NCI-H748 treated with DMSO at 0.1 percent for 48 hours (cell line): Measurements from ENCODE around the gene PLAC8.
"Not testable (repeated sequence)": the region's sequence is repeated elsewhere in the genome, so short reads cannot be mapped to it uniquely, and the experiment has no call there.

Experiments
- DNase-seq: peaks from one replicate; lab custom pipeline; 2025; lab: John Stamatoyannopoulos, UW

The PLAC8 gene

GRCh38 chr4:83067058-83067639 is 47.4 kb downstream of the PLAC8 start:
- DNase-seq = no peak

DNA sequence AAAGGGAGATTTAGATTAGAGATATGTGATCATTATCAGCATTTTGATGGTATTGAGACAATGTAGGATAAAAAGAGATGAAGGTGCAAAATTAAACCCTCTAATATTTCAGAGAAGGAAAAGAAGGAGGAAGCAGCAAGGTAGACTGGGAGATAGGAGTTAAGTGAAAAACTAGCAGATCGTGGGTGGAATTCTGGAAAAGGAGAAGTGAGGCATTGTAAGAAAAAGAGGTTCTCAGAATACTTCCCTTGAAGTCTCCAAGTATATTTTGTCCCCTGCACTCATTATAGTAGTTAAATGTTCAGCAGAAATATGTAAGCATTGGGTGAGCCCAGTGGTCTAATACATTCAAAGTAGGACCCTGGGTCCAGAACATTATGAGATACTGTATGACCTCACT is 49.3 kb downstream of the PLAC8 start:
- DNase-seq = no peak

- no peak for DNase-seq
These were observed 51.8 kb downstream of the PLAC8 start for GRCh38 chr4:83062739-83063138.

GRCh38 chr4:83054928-83055327 is 59.6 kb downstream of the PLAC8 start:
- DNase-seq = no peak

DNA sequence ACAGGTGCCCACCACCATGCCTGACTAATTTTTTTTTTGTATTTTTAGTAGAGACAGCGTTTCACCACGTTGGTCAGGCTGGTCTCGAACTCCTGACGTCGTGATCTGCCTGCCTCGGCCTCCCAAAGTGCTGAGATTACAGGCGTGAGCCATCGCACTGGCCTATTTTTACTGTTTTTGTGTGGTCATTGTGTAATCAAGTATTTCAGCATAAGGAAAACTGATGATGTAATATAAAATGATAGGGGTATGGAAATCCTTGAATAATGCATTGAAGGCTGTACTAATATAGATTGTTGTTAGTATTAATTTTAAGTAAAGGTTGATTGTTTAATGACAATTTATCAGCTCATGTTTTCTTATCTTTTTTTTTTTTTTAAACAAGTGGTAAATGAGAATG is 65.7 kb downstream of the PLAC8 start:
- DNase-seq = not testable (repeated sequence)

DNA sequence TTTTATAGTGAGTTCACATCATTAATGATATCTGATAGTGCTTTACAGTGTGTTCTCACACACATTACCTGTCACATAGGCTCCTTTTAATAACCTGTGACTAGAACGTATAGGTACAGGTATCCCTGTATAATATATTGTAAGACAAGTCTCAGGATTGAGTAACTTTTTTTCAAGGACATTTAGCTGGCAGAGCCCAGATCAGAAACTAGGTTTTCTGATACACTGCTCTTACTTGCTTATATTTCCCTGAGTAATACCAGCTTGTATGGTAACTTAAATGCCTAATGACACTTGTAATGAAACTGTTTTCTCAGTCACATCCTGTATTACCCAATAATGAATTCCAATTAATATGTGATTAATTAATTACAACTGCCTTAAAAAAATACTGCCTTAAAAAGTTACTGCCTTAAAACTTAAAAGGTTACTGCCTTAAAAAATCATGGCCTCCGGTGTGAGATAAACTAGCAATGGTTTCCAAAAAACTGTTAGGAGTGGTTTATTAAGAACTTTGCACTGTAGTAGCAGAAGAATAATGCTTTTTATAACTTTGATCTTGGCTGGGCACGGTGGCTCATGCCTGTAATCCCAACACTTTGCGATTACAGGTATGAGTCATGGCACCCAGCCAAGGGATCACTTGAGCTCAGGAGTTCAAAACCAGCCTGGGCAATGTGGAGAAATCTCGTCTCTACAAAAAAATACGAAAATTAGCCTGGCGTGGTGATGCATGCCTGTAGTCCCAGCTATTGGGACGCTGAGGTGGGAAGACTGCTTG is 67.6 kb downstream of the PLAC8 start:
- DNase-seq = no peak

DNA sequence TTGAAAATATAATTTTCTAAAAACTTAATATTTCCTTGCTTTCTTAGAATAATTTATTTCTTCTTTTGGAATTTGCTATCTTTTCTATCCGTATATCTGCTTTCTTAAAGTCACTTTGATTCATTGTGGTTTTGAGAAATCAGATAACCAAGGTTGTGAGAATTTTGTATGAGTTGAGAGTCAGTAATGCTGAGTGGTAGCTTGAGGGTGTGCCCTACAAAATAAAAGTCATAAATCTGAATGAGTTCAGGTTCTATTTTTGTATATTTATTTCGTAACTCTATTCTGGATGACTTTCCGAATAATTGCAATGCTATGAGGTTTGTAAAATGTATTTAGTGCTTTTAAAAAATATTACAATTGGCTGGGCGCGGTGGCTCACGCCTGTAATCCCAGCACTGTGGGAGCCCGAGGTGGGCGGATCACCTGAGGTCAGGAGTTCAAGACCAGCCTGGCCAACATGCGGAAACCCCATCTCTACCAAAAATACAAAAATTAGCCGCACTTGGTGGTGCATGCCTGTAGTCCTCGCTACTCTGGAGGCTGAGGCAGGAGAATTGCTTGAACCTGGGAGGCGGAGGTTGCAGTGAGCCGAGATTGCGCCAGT is 70.6 kb downstream of the PLAC8 start:
- no peak for DNase-seq

GRCh38 chr4:83043157-83043556 is 71.4 kb downstream of the PLAC8 start:
- DNase-seq = not testable (repeated sequence)

DNA sequence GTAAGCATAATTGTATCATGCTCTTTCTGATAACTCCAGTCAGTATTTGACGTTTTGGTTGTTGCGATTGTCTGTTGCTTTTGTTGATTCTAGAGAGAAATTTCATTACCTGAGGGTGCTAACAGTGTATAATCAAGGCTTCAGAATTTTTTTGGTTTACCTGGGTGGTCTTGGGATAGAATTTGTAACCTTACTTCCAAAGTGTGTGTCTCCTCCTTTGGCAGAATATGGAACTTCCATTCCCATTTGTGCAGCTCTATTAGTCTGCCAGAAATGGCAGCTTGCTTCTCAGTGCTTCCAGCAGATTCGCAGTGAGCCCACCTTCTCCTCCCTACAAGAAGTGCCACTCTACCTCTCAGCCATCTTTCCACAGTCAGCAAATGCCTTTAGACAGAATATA is 74.3 kb downstream of the PLAC8 start:
- no peak for DNase-seq
